Breast epithelium (tissue), 4 donors: ENCODE results near the gene RBP5. TPM values are rescaled to one million over a fixed set of nuclear protein-coding genes. Genes with fewer than 3 reads are reported as not detected.

Source experiments
- DNase-seq, 2 donors: peaks; one replicate each; pipeline ENCODE4 v3.0.0-alpha.2; 2019; ENCODE audit warnings: low spot score in 2 of 2
- H3K27ac ChIP-seq, 2 donors: fragments of 200-600 bp; sonication (generic) in 1 of 2; one replicate each; pipeline ENCODE4 v1.5.1; 2016 to 2019; ENCODE audit warnings: mild to moderate bottlenecking in 1 of 2
- H3K27me3 ChIP-seq, 2 donors: fragments of 200-600 bp; sonication (generic) in 1 of 2; one replicate each; pipeline versions ENCODE4 v1.5.1 to v1.6.0; 2017 to 2019; ENCODE audit warnings: control low read depth in 1 of 2, mild to moderate bottlenecking in 1 of 2
- H3K36me3 ChIP-seq: fragments of 200-600 bp; one replicate; pipeline ENCODE4 v1.5.1; 2019
- H3K4me1 ChIP-seq, 2 donors: fragments of 200-600 bp; sonication (generic); one replicate each; pipeline ENCODE4 v1.5.1; 2016 to 2019; ENCODE audit warnings: control low read depth in 1 of 2
- H3K4me3 ChIP-seq, 3 donors: fragments of 200-600 bp; sonication (generic); 1 replicate in 2 of 3; 2 replicates in 1 of 3; pipeline ENCODE4 v1.5.1; 2016 to 2019; ENCODE audit warnings: mild to moderate bottlenecking in 3 of 3, moderate library complexity in 2 of 3
- H3K9me3 ChIP-seq, 2 donors: fragments of 200-600 bp; sonication (generic) in 1 of 2; one replicate each; pipeline ENCODE4 v1.5.1; 2016 to 2019; ENCODE audit warnings: control low read depth in 1 of 2
- CTCF ChIP-seq, 3 donors: fragments of 450-650 bp; IDR thresholded peaks; one replicate each; pipeline ENCODE4 v1.5.1; 2016 to 2017; ENCODE audit warnings: antibody characterized with exemption in 3 of 3, mild to moderate bottlenecking in 3 of 3, moderate library complexity in 3 of 3
- POLR2A ChIP-seq: fragments of 450-650 bp; IDR thresholded peaks from one replicate; pipeline ENCODE4 v1.6.1; 2016; ENCODE audit warnings: antibody characterized with exemption, mild to moderate bottlenecking, moderate library complexity
- POLR2AphosphoS5 ChIP-seq, 3 donors: sonication (generic); formaldehyde crosslinking; IDR thresholded peaks; one replicate each; pipeline ENCODE4 v1.6.1; 2017; ENCODE audit warnings: antibody characterized with exemption in 3 of 3
- intact Hi-C: fragments of 100-400 bp; cut with DNase I; formaldehyde crosslinking; loops from one replicate; pipeline ENCODE4 v1.15.1; 2023; ENCODE audit warnings: low total_unique reads
- total RNA-seq, 3 donors: library from RNA; depleted of rRNA; stranded (reverse); fragments of >200 nt; gene quantifications; one replicate each; pipeline ENCODE4 v1.1.0, GENCODE V29; 2016

RBP5 gene
- total RNA-seq, 3 donors from 2014 or later: 1.1 to 3.3 (median 2.9) TPM

- TF ChIP-seq POLR2AphosphoS5 (IDR thresholded peaks at IDR 0.05) (no peak), POLR2A (no peak), CTCF (IDR thresholded peaks at IDR 0.05) (no peak)
- H3K27me3 ChIP-seq: no peaks in the 10 kb centered on the region
- intact Hi-C loops: loop anchor here (10.0 kb wide), 1 partner anchor 167 kb away; the partner anchor contains the start of genes C12orf57 and RNU7-1
- no peak for DNase-seq
- no peaks in the 10 kb centered on the region for H3K36me3 ChIP-seq
- no peaks in the 10 kb centered on the region for H3K9me3 ChIP-seq
- peak overlapping the region; percentile 31 to 52 for H3K27ac ChIP-seq
- H3K4me1 ChIP-seq: no peaks in the 10 kb centered on the region
- H3K4me3 ChIP-seq: no peak overlapping the region
Observed at GRCh38 chr12:7112041-7112440, 16.6 kb downstream of the RBP5 start.

- Histone ChIP-seq H3K27me3 (no peaks in the 10 kb centered on the region), H3K36me3 (no peaks in the 10 kb centered on the region), H3K4me3 (no peak overlapping the region), H3K27ac (peak overlapping the region in 1 of 2 donors; percentile 98), H3K9me3 (no peaks in the 10 kb centered on the region), H3K4me1 (no peaks in the 10 kb centered on the region)
- intact Hi-C loops: loop anchor here (10.0 kb wide), 1 partner anchor 166 kb away; the partner anchor contains the start of genes C12orf57 and RNU7-1
- DNase-seq: no peak
- TF ChIP-seq POLR2A (no peak), POLR2AphosphoS5 (IDR thresholded peaks at IDR 0.05) (no peak), CTCF (IDR thresholded peaks at IDR 0.05) (no peak)
Observed at GRCh38 chr12:7110661-7111060, 18.0 kb downstream of the RBP5 start.

- Histone ChIP-seq H3K27me3 (no peaks in the 10 kb centered on the region), H3K27ac (peak overlapping the region; percentile 95 to 98), H3K36me3 (no peaks in the 10 kb centered on the region), H3K4me3 (peak overlapping the region; percentile 64 to 88 (median 65)), H3K9me3 (no peaks in the 10 kb centered on the region), H3K4me1 (no peaks in the 10 kb centered on the region)
- intact Hi-C loops: no loop called here
- DNase-seq: no peak
- TF ChIP-seq POLR2A: no peak
- no peak for TF ChIP-seq CTCF (IDR thresholded peaks at IDR 0.05)
- TF ChIP-seq POLR2AphosphoS5 (IDR thresholded peaks at IDR 0.05): no peak
Observed at GRCh38 chr12:7109572-7109920, 19.1 kb downstream of the RBP5 start.

GRCh38 chr12:7108796-7109571 is 19.7 kb downstream of the RBP5 start, which contains the start of gene C1RL:
Gene C1RL, minus strand, starts transcription at chr12:7109214. Its CDS starts 34 bp downstream, at chr12:7109180.
- intact Hi-C loops: no loop called here
- TF ChIP-seq CTCF (IDR thresholded peaks at IDR 0.05) (peak; percentile 98), POLR2AphosphoS5 (IDR thresholded peaks at IDR 0.05) (peak; percentile 82 to 97 (median 97)), POLR2A (no peak)

More at GRCh38 chr12:7108796-7109571, 19.7 kb downstream of the RBP5 start, which contains the start of gene C1RL:
- Histone ChIP-seq H3K27me3 (no peaks in the 10 kb centered on the region), H3K4me1 (no peaks in the 10 kb centered on the region), H3K36me3 (no peaks in the 10 kb centered on the region), H3K4me3 (peak within 1 kb of the TSS; percentile 64 to 88 (median 65)), H3K9me3 (no peaks in the 10 kb centered on the region), H3K27ac (peak within 1 kb of the TSS; percentile 95 to 98)
- DNase-seq: peak; percentile 90 to 95
